Stimulated activated naive CD8-positive, alpha-beta T cell treated with anti-CD3 and anti-CD28 coated beads, Interleukin-15, Interleukin-2, amounts not matched to agents 100 ng/mL and 50 ng/mL, for 24 hours (primary cell): ENCODE measurements around the gene ERBIN.

ENCODE experiments used
- H3K27ac Mint-ChIP-seq: one replicate; pipeline ENCODE4 v1.8.0; 2021; ENCODE audit warnings: mild to moderate bottlenecking, mixed read lengths
- H3K27me3 Mint-ChIP-seq: one replicate; pipeline ENCODE4 v1.8.0; 2021; ENCODE audit warnings: mixed read lengths
- H3K36me3 Mint-ChIP-seq: one replicate; pipeline ENCODE4 v1.8.0; 2021; ENCODE audit warnings: low read depth, mixed read lengths
- H3K4me1 Mint-ChIP-seq: one replicate; pipeline ENCODE4 v1.8.0; 2021; ENCODE audit warnings: low read depth, mixed read lengths
- H3K4me3 Mint-ChIP-seq: one replicate; pipeline ENCODE4 v1.8.0; 2021; ENCODE audit warnings: mild to moderate bottlenecking, mixed read lengths
- H3K9me3 Mint-ChIP-seq: one replicate; pipeline ENCODE4 v1.8.0; 2021; ENCODE audit warnings: mixed read lengths

ERBIN gene

GRCh38 chr5:65994117-65994786, 67.9 kb downstream of the ERBIN start:
- Mint-ChIP-seq H3K27me3 (no peaks in the 10 kb centered on the region), H3K36me3 (peaks cover 32% of the 10 kb centered on the region), H3K4me3 (no peak overlapping the region), H3K4me1 (peaks cover 15% of the 10 kb centered on the region), H3K27ac (no peak overlapping the region), H3K9me3 (no peaks in the 10 kb centered on the region)

GRCh38 chr5:65999061-65999723, 72.8 kb downstream of the ERBIN start:
- Mint-ChIP-seq H3K27me3 (no peaks in the 10 kb centered on the region), H3K9me3 (no peaks in the 10 kb centered on the region), H3K27ac (no peak overlapping the region), H3K36me3 (peaks cover 53% of the 10 kb centered on the region), H3K4me1 (peaks cover 42% of the 10 kb centered on the region), H3K4me3 (no peak overlapping the region)

GRCh38 chr5:66001952-66002351, 75.6 kb downstream of the ERBIN start:
- Mint-ChIP-seq H3K27me3 (no peaks in the 10 kb centered on the region), H3K9me3 (no peaks in the 10 kb centered on the region), H3K4me3 (no peak overlapping the region), H3K4me1 (peaks cover 41% of the 10 kb centered on the region), H3K27ac (no peak overlapping the region), H3K36me3 (peaks cover 52% of the 10 kb centered on the region)

- Mint-ChIP-seq H3K36me3 (peaks cover 48% of the 10 kb centered on the region), H3K4me1 (peaks cover 42% of the 10 kb centered on the region), H3K4me3 (peak overlapping the region; percentile 15), H3K9me3 (no peaks in the 10 kb centered on the region), H3K27ac (peak overlapping the region; percentile 64), H3K27me3 (no peaks in the 10 kb centered on the region)
Measured at GRCh38 chr5:66002415-66002814, 76.0 kb downstream of the ERBIN start.

- peaks cover 51% of the 10 kb centered on the region for H3K36me3 Mint-ChIP-seq
- H3K4me3 Mint-ChIP-seq = no peak overlapping the region
- H3K4me1 Mint-ChIP-seq = peaks cover 51% of the 10 kb centered on the region
- H3K27me3 Mint-ChIP-seq = no peaks in the 10 kb centered on the region
- no peak overlapping the region for H3K27ac Mint-ChIP-seq
- no peaks in the 10 kb centered on the region for H3K9me3 Mint-ChIP-seq
Measured at GRCh38 chr5:66004216-66004615, 77.8 kb downstream of the ERBIN start.

- peaks cover 42% of the 10 kb centered on the region for H3K36me3 Mint-ChIP-seq
- H3K27ac Mint-ChIP-seq = peak overlapping the region; percentile 7
- no peaks in the 10 kb centered on the region for H3K9me3 Mint-ChIP-seq
- H3K4me1 Mint-ChIP-seq = peaks cover 61% of the 10 kb centered on the region
- H3K27me3 Mint-ChIP-seq = no peaks in the 10 kb centered on the region
- H3K4me3 Mint-ChIP-seq = no peak overlapping the region
Measured at GRCh38 chr5:66009277-66009676, 82.9 kb downstream of the ERBIN start.

GRCh38 chr5:66010476-66010875, 84.1 kb downstream of the ERBIN start:
- peak overlapping the region; percentile 71 for H3K27ac Mint-ChIP-seq
- H3K9me3 Mint-ChIP-seq = no peaks in the 10 kb centered on the region
- H3K4me1 Mint-ChIP-seq = peaks cover 55% of the 10 kb centered on the region
- peak overlapping the region; percentile 32 for H3K4me3 Mint-ChIP-seq
- H3K36me3 Mint-ChIP-seq = peaks cover 35% of the 10 kb centered on the region
- H3K27me3 Mint-ChIP-seq = no peaks in the 10 kb centered on the region

GRCh38 chr5:66012271-66012670, 85.9 kb downstream of the ERBIN start:
- H3K27me3 Mint-ChIP-seq = no peaks in the 10 kb centered on the region
- no peak overlapping the region for H3K27ac Mint-ChIP-seq
- no peaks in the 10 kb centered on the region for H3K9me3 Mint-ChIP-seq
- H3K4me3 Mint-ChIP-seq = no peak overlapping the region
- H3K4me1 Mint-ChIP-seq = peaks cover 51% of the 10 kb centered on the region
- H3K36me3 Mint-ChIP-seq = peaks cover 37% of the 10 kb centered on the region

- H3K27ac Mint-ChIP-seq = no peak overlapping the region
- no peaks in the 10 kb centered on the region for H3K27me3 Mint-ChIP-seq
- no peaks in the 10 kb centered on the region for H3K9me3 Mint-ChIP-seq
- peaks cover 37% of the 10 kb centered on the region for H3K36me3 Mint-ChIP-seq
- H3K4me3 Mint-ChIP-seq = no peak overlapping the region
- H3K4me1 Mint-ChIP-seq = peaks cover 52% of the 10 kb centered on the region
Measured at GRCh38 chr5:66013397-66013796, 87.0 kb downstream of the ERBIN start.

- Mint-ChIP-seq H3K27ac (no peak overlapping the region), H3K9me3 (no peaks in the 10 kb centered on the region), H3K36me3 (peaks cover 36% of the 10 kb centered on the region), H3K27me3 (no peaks in the 10 kb centered on the region), H3K4me3 (no peak overlapping the region), H3K4me1 (peaks cover 52% of the 10 kb centered on the region)
Measured at GRCh38 chr5:66013906-66014305, 87.5 kb downstream of the ERBIN start.

GRCh38 chr5:66015196-66015960, 89.0 kb downstream of the ERBIN start:
- Mint-ChIP-seq H3K36me3 (peaks cover 31% of the 10 kb centered on the region), H3K27ac (no peak overlapping the region), H3K27me3 (no peaks in the 10 kb centered on the region), H3K9me3 (no peaks in the 10 kb centered on the region), H3K4me1 (peaks cover 46% of the 10 kb centered on the region), H3K4me3 (no peak overlapping the region)

- H3K4me1 Mint-ChIP-seq = peaks cover 17% of the 10 kb centered on the region
- H3K4me3 Mint-ChIP-seq = no peak overlapping the region
- peaks cover 31% of the 10 kb centered on the region for H3K36me3 Mint-ChIP-seq
- no peak overlapping the region for H3K27ac Mint-ChIP-seq
- H3K27me3 Mint-ChIP-seq = no peaks in the 10 kb centered on the region
- H3K9me3 Mint-ChIP-seq = no peaks in the 10 kb centered on the region
Measured at GRCh38 chr5:66021585-66021984, 95.2 kb downstream of the ERBIN start.

- no peaks in the 10 kb centered on the region for H3K9me3 Mint-ChIP-seq
- no peak overlapping the region for H3K27ac Mint-ChIP-seq
- H3K4me3 Mint-ChIP-seq = no peak overlapping the region
- H3K4me1 Mint-ChIP-seq = no peaks in the 10 kb centered on the region
- H3K27me3 Mint-ChIP-seq = no peaks in the 10 kb centered on the region
- H3K36me3 Mint-ChIP-seq = peaks cover 27% of the 10 kb centered on the region
Measured at GRCh38 chr5:66039296-66039695, 112.9 kb downstream of the ERBIN start.

- Mint-ChIP-seq H3K36me3 (peaks cover 31% of the 10 kb centered on the region), H3K4me1 (no peaks in the 10 kb centered on the region), H3K27me3 (no peaks in the 10 kb centered on the region), H3K4me3 (no peak overlapping the region), H3K27ac (no peak overlapping the region), H3K9me3 (no peaks in the 10 kb centered on the region)
Measured at GRCh38 chr5:66039701-66040100, 113.3 kb downstream of the ERBIN start.

GRCh38 chr5:66041627-66042026, 115.3 kb downstream of the ERBIN start:
- H3K27me3 Mint-ChIP-seq = no peaks in the 10 kb centered on the region
- H3K36me3 Mint-ChIP-seq = peaks cover 39% of the 10 kb centered on the region

More at GRCh38 chr5:66041627-66042026, 115.3 kb downstream of the ERBIN start:
- H3K27ac Mint-ChIP-seq = no peak overlapping the region
- no peak overlapping the region for H3K4me3 Mint-ChIP-seq
- H3K9me3 Mint-ChIP-seq = no peaks in the 10 kb centered on the region
- no peaks in the 10 kb centered on the region for H3K4me1 Mint-ChIP-seq
